IPS-NIHi7 (cell line): ENCODE measurements around the gene MECR.

Experiments used
- DNase-seq: peaks from one replicate; pipeline ENCODE4 v3.0.0; 2012; ENCODE audit warnings: mixed read lengths; ENCODE audit errors: extremely low spot score

MECR gene

DNA sequence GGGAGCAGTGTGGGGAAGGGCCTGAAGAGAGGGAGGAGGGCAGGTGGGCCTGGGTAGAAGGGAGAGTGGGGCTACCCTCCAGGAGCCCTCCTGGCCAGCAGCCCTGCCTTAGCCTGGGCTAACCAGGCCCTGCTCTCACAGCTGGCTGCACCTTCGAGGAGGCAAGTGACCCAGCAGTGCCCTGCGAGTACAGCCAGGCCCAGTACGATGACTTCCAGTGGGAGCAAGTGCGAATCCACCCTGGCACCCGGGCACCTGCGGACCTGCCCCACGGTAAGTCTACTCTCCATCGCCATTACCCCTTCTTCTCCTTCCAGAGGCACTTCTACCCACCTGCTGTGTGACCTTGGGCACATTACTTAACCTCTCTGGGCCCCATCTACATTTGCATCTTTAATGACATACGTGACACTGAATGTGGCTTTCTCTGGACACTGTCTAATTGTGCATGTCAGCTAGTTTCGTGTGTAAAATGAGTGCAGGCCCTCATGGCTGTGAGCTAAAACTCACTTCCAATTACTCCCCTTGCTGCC lies 24.5 kb upstream of the MECR start:
- DNase-seq: no peak

DNA sequence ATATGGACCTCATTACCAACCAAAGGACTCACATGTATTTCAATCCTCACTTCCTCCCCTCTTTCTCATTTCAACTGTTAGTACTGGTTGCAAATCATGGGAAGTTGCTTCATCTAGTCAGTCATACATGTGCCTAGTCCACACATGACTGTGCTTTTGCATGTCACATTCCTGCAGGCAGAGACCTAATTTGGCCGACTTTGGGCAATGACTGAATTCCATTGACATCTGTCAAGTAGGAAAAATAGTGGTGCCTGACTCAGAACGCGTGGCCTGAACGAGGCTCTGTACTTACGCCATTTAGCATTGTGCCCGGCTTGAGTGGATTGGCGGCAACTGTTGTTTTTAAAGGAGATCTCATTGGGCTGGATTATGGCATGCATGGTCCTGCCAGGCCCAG lies 23.6 kb upstream of the MECR start:
- DNase-seq: no peak

DNA sequence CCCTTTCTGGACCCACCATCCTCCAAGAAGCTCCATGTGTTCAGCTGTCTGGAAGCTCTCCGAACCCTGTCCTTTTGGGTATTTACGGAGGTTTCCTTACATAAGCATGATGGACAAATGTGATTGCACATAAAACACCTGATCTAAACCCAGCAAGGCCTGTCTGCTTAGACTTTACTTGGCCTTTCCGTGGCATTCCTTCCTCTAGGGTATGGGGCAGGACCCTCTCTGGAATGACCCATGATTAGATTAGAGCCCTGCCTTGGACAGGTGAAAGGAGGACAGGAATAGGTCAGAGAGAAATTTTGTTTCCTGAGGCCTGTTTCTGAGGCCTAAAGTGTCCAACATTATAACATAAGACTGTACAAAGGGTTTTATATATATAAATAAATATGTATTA lies 22.4 kb upstream of the MECR start:
- no peak for DNase-seq

DNA sequence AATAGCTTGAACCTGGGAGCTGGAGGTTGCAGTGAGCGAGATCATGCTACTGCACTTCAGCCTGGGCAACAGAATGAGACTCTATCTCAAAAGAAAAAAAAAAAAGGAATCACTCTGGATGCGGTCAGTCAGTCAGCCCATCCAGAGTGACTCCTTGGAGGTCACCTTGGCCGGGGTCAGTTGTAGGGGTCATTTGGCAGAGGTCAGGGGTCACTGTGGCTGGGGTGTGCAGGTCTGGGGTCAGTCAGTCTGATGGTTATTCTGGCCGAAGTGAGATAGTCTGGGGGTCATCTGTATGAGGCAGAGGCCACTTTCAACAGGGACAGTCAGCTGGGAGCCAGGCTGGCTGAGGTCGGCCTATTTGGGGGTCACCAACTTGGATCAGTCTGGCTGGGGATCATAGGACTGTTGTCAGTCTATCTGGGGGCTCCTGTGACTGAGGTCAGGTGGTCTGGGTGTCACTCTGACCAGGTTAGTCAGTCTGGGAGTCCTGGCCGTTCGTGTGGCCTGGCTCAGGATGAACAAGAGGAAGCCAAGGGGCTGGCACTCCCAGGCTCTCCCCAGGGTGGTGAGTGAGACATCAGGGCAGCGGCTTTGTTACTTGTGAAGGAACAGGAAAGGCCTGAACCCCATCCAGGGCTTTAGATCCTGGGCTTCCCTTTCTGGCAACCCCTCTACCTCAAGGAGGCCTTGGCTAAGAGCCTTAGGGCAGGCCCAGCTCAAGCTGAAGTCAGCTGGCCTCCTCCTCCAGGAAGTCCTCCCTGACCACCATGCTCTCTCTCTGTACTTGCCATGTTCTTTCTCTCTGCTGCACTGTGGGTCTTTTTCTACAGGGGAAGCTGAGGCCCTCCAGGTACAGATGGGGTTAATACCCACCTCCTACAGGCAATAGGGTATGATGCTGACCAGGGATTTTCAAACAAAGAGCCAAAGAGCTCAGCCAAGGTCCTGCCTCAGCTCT lies 20.7 kb upstream of the MECR start:
- no peak for DNase-seq

DNA sequence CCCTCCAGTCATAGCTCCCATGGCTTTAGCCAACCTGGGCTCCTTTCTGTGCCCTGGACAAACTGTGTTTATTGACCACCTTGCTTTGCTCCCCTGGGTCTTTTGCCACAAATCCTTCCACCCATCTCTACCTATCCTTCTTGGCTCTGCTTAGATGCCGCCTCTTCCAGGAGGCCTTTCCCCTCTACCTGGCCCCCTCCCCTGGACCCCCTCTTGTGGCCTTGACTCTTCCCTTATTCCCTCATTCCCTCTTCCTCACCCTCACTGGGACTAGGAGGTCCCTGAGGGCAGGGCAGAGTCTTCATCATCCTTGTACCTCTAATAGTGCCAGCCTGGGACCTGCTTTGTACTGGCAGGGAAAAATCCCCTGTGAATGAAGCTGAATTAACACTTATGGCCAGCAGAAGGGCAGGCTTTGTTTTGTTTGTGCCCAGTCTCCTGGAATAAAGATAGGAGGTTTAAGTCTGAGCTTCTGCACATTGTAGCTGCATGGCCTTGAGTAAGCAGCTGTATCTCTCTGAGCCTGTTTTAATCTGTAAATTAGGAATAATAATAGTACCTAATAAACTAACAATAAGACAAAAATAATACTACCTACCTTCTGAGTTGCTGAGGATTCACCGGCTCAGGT lies 19.3 kb upstream of the MECR start:
- no peak for DNase-seq

DNA sequence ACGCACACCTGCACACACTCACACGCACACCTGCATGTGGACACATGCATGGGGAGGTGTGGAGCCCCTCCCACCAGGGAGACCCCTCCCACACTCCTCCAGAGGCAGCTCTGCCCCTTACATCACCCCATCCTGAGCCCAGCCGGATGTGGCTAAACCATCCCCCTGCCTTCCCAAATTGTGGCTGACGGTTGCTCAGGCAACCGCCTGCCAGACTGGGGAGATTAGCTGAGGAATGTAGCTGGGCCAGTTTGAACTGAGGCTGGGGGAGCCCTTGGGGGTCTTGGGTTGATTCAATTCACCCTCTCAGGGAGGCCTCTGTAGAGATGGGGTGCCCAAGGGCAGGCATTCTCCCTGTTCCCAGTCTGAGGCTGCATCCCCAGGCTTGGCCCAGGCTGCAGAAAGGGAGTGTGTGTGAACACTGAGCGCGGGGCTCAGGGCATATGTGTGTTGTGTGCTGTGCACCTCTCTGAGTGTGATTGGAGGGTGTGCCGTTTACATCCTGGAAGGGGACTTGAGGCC lies 18.5 kb upstream of the MECR start:
- DNase-seq: peak; percentile 91

DNA sequence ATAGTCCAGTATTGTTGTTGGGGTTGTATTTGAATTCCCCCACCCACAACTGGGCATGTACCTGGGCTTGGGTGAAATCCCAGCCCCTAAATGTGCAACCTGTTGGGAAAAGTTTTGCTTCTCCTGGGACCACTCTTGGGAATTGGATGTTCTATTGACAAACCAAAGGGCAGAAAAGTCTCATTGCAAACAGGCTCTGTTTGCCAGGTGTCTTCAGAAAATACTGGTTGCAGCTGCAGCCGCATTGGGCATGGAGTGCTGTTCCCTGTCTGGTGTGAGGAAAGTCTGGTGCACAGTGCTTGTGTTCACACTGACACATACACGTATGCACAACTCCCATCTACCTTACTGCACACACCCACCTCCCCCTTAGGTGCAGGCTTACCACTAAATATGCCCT lies 17.7 kb upstream of the MECR start:
- no peak for DNase-seq

DNA sequence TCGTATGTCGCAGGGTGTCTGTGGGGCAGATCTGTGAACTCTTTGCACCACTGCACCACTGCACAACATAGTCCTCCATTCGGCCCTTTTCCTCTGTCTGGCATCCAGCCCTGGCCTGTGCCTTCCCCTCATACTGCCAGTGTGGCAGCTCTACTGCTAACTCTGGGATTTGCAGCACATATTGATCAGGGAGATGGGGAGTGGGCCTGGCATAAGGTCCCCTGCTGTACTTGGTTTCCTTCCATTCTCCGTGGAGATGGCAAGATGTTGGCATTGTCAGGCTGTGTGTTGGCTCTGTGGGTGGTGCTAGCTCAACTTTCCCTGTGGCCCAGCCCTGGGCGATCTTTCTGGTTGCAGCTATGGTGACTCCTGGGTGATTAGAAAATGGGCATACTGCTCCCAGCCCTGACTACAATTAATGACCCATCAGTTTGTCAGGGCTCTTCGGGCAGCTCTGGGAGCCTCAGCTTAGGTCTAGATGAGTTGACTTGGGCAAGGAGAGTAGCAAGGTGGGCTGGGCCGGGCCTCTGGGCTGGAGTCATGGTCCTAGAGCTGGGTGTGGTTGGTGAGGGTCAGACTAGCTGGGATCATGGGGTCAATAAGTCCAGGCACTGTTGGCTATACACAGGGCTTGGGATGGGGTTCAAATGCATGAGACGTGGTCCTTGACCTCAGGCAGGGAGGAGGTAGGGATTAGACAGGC lies 17.0 kb upstream of the MECR start:
- no peak for DNase-seq

DNA sequence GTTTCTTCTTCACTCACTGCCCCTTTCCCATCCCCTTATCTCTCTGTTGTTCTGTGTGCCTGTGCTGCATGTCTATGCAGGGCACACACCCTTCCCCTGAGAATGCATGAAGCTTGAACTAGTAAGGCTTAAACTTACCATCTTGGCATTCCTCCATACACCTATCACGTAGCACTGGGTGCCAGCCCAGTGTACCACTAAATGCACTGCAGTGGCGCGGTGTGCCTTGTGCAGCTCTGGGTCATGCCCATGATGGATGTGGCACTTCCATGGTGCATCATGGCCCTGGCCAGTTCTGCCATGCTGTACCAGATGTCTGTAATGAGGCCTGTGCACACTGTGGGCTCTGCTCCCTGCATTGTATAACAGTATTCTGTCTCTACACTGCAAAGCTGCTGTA lies 16.3 kb upstream of the MECR start:
- no peak for DNase-seq

DNA sequence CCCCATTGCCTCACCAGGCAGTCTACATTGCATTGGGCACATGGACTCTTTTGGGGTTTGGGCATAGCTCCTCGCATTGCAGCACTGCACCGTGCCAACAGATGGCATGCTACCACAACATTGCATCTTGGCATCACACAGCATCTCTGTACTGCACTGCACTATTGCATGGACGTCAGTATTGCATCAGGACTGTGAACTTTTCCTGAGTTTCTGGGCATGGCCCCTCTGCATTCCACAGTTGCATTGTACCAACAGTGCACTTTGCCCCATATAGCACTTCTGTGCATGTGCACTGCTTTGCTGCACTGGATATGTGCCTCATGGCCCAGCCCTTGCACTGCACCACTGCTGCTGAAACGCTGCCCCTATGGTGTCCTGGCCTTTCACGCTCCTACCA lies 15.1 kb upstream of the MECR start:
- DNase-seq: no peak

DNA sequence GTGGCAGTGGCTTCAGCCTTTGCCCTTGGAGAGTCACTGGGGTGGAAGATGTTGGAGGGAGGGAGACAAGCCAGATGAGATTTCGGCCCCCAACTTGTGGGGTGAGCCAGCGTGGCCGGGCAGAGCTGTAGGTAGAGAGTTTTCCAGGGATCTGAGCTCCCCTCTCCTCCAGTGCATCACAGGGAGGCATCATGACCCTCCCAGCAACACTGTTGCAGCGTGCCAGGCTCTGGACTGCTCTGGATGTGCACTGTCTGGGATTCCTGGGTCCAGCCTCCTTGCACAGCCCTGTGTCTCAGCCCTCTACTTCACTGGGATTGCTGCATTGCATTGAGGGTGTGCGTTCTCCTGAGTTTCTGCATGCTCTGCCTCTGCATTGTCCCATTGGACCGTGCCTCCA lies 14.5 kb upstream of the MECR start:
- DNase-seq: no peak

DNA sequence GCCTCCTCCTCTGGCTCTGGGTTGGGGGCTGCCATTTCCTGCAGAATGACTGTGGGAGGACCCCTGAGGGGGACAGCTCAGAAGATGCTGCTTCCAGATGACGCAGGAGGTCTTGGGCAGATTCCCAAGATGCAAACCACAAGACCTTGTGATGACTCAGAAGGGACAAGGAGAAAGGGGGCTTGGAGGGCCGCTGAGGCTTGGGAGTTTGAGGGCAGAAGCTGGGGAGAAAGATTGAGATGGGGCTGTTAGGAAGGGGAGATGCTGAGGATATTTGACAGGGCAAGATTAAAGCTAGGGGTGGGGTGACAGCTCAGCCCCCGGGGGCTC lies 13.1 kb upstream of the MECR start:
- DNase-seq: no peak

DNA sequence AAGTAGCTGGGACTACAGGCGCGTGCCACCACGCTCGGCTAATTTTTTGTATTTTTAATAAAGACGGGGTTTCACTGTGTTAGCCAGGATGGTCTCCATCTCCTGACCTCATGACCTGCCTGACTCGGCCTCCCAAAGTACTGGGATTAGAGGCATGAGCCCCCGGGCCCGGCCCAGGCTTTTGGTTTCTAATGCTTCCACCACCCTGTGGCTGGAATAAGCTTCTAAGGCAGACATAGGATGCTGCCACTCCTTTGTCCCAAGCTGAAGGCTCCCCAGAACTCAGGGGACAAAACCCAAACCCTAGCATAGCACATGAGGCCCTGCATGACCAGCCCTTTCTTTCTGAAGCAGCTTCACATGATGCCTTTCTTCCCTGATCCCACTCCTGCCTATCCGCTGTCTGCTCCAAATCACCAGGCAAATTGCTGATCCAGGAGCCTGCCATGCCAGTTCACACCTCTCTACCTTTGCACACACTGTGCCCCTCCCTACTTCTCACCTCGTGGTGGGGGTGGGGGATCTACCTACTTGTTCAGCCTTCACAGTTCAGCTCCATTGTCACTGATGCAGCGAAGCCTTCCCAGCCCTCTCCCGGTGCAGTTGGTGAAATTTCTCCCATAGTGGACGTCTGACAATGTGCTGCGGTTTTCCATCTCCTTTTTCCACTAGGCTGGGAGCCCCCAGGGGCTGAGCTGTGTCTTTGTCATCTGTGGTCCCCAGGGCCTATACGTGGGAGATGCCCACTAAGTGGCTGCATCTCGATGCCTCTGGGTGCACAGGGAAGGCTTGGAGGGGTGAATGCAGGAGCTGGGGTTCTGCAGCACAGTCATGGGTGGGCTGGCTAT lies 12.5 kb upstream of the MECR start:
- no peak for DNase-seq

DNA sequence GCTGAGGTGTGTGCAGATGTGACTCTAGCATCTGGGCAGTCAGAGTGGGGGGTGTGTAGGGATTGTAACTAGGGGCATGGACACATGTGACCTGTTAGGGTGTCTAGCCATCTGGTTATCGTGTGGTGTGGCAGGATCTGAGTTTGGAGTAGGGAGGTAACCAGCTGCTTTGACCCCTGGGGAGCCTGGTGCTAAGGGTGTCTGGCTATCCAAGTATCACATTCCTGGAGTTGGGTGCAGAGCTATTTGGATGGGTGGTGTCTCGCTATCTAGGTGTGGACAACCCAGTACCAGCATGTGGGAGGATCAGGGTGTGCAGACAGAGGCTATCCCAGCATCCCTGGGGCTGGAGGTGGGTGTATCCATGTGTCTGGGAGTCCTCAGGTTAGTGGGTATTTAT lies 10.3 kb upstream of the MECR start:
- no peak for DNase-seq

DNA sequence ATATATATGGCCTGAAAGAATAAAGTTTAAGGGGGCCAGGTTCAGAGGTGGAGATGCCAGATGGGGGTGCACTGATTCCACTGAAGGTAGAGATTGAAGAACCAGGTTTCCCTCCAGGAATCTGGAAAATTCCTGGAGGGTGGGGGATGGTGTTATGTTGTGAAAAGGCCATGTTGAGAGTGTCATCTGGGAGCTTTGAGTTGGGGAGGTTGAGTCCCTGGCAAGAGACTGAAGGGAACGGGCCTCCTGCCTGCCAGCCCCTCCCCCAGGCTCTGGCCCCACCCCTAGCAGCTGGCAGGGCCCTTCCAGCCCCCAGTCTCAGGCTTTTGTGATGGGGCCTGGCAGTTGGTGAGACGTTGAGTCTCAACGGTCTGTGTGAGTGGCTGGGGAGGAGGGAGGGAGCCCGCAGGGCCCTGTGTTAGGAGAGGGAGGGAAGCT lies 9.7 kb upstream of the MECR start:
- peak; percentile 68 for DNase-seq

DNA sequence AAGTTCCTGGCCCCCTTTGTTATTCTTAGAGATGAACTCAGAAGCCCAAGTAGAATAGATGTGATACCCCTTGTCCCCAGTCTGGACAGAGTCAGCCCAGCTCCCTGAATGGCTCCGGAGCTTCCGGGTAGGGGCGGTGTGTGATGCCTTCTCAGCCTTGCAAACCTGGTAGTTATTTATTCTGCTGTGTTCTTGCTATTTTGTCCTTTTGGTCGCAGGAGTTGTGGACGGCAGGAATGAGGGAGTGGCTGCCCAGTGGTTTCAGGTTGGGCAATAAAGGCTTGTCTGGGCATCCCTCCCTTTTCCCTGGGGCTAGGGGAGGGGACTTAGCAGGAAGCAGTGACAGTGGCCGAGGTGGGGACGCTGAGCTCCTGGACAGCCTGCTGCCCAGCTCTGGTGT lies 8.4 kb upstream of the MECR start:
- no peak for DNase-seq

DNA sequence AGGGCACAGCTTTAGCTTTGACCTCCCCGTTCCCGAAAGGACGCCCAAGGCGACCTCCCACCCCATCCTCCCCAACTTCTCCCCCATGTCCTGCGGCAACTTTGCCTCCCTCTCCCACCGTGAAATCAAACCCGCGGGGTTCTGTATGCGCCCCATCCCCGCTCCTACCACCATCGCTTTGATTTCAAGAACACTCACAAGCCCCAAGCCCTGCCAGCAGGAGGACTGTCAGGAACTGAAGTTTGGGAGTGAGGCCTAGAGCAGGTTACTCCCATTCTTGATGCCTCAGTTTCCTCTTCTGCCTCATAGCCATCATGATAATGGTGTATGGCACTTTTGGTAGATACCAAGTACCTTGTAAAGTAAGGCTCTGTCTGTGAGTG lies 7.9 kb upstream of the MECR start:
- no peak for DNase-seq

DNA sequence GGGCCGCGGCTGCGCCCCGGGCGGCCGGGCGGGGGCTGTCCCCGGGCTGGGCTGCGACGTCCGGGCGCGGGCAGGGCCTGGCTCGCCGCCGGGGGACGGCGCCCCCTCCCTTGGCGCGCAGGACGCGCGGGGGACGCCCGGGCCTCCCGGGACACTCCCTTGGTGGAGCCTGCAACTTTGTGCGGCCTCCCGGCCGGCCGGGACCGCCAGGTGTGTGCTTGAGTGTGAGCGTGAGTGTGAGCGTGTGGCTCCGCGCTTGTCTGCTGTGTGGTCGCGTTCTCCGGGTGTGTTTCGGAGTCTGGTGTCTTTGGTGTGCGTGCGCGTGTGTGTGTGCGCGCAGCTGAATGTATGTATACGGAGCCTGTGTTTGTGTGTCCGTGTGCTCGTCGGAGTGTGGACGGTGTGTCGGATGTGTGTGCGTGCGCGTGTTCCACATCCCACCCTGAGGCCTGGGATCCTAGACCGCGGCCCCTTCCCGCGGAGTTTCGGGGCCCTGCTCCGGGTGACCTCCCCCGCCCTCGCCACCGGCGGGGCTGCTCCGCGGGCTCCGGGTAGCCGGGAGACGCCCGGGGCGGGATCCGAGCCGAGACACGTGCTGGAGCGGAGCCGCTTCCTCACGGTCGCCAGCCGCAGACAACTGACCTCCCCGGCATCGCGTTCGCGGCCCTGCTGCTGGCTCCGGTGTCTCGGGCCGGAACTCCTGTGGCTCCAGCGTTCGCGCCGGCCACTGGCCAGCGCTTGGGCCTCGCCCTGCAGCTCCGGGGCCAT lies 7.3 kb upstream of the MECR start:
- peak; percentile 45 for DNase-seq

DNA sequence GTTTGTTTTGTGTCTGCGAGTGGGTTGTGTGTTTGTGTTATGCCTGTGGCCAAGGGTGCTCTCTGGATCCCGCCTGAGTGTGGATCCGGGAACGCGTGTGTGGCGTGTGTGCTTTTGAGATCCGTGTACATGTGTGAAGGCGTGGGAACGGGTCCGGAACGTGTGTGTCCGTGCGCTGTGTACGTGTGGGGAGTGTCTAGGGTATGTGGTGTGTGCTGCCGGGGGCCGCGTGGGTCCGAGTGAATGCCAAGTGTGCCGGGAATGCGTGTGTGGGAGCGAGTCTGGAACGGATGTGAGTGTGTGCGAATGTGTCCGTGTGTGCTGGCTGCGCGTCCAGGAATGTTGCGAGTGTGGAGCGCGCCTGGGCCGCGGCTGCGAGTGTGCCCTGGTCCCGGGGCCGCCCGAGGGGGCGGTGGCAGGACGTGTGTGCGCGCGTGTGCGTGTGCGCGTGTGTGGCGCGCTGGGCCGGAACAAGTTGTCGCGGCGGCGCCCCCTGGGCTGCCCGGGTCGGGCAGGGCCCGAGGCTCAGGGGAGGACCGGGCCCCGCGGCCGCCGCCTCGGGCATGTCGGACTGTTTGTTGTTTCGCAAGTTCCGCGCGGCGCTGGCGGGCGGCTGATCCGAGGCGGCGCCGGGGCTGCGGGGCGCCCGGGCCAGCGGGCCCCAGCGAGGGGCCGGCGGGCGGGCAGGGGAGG lies 6.5 kb upstream of the MECR start:
- DNase-seq: peak; percentile 39

DNA sequence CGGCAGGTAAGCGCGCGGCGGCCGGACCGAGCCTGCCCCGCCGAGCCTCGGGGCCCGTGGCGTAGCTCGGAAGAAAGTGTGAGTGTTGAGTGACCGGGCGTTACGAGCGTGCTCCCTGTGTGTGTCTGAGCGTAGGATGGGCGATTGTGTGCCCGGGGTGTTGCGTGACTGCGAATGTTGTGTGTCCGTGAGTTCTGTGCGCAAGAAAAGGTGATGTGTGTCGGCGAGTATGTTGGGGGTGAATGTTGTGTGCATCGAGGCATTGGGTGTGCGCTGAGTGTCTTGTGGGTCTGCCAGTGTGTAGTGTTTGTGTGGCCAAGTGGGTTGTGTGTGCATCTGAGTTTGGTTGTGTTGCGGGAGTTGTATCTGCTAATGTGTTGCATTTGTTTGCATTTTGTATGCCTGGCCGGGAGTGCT lies 6.0 kb upstream of the MECR start:
- DNase-seq: no peak
